H1 (cell line): Measurements from ENCODE around the gene ABCF3. TPM values are rescaled to one million over a fixed set of nuclear protein-coding genes. Genes with fewer than 3 reads are reported as not detected.

Experiments
- CTCF ChIA-PET: fragments of 300-600 bp; sonication (Branson Sonifier 250); formaldehyde crosslinking; loops from one replicate; lab custom pipeline; 2021; ENCODE audit not compliant: partially characterized antibody; lab: Charles Lee
- POLR2A ChIA-PET: fragments of 300-600 bp; sonication (Branson Sonifier 250); formaldehyde crosslinking; loops from one replicate; lab custom pipeline; 2021; ENCODE audit warnings: inconsistent platforms; ENCODE audit not compliant: partially characterized antibody; lab: Charles Lee
- DNase-seq, 2 experiments: peaks; one replicate each; pipeline versions ENCODE4 v3.0.0 to v3.0.0-alpha.2; 2010 to 2022; ENCODE audit warnings: low spot score in 2 of 2, low read depth in 1 of 2, mixed read lengths in 1 of 2
- FAIRE-seq: peaks from 2 replicates; lab custom pipeline; 2011; peaks lifted over from hg19 to GRCh38; lab: Jason Lieb, UNC
- H2AFZ ChIP-seq: 2 replicates; pipeline ENCODE4 v1.8.1; 2012; ENCODE audit warnings: low read length, inconsistent platforms
- H2AK5ac ChIP-seq: 2 replicates; pipeline ENCODE4 v1.6.1; 2013; ENCODE audit warnings: low read depth, low read length
- H2BK120ac ChIP-seq: replicated peaks from 2 replicates; pipeline ENCODE3; 2013; ENCODE audit warnings: low read depth, low read length, inconsistent platforms
- H2BK12ac ChIP-seq: 2 replicates; pipeline ENCODE4 v1.6.1; 2013; ENCODE audit warnings: low read depth, low read length
- H2BK15ac ChIP-seq: 2 replicates; pipeline ENCODE4 v1.6.1; 2013; ENCODE audit warnings: low read length
- H2BK20ac ChIP-seq: 2 replicates; pipeline ENCODE4 v1.6.1; 2013; ENCODE audit warnings: low read length
- H2BK5ac ChIP-seq: 2 replicates; pipeline ENCODE4 v1.6.1; 2013; ENCODE audit warnings: low read depth, low read length
- H3K14ac ChIP-seq: 2 replicates; pipeline ENCODE4 v1.6.1; 2013; ENCODE audit warnings: inconsistent platforms; ENCODE audit not compliant: insufficient read length
- H3K18ac ChIP-seq: 2 replicates; pipeline ENCODE4 v1.6.1; 2013; ENCODE audit warnings: low read length; ENCODE audit errors: extremely low read depth
- H3K23ac ChIP-seq: 2 replicates; pipeline ENCODE4 v1.6.1; 2013; ENCODE audit warnings: inconsistent platforms; ENCODE audit not compliant: insufficient read length
- H3K23me2 ChIP-seq: 2 replicates; pipeline ENCODE4 v1.6.1; 2013; ENCODE audit warnings: low read depth, low read length
- H3K27ac ChIP-seq: 2 replicates; pipeline ENCODE4 v1.6.1; 2011; ENCODE audit warnings: low read depth, low read length, inconsistent platforms
- H3K27me3 ChIP-seq, 4 experiments: replicated peaks in 1 of 4; 1 replicate in 1 of 4; 2 replicates in 3 of 4; pipeline versions ENCODE4 v1.6.1 to v1.8.1; 2011 to 2013; ENCODE audit warnings: low read length in 3 of 4, mild to moderate bottlenecking in 3 of 4, inconsistent platforms in 2 of 4, mixed read lengths in 2 of 4, moderate library complexity in 1 of 4; ENCODE audit not compliant: control insufficient read depth in 3 of 4, insufficient read depth in 3 of 4; ENCODE audit errors: extremely low read depth in 1 of 4
- H3K36me3 ChIP-seq, 4 experiments: 2 replicates each; pipeline versions ENCODE4 v1.6.1 to v1.8.1; 2011 to 2013; ENCODE audit warnings: mild to moderate bottlenecking in 4 of 4, low read length in 3 of 4, moderate library complexity in 2 of 4, control low read depth in 1 of 4, inconsistent platforms in 1 of 4; ENCODE audit not compliant: insufficient read depth in 4 of 4, control insufficient read depth in 2 of 4
- H3K4ac ChIP-seq: replicated peaks from 2 replicates; pipeline ENCODE3; 2013; ENCODE audit warnings: low read length, low read depth, mixed read lengths, inconsistent platforms; ENCODE audit not compliant: insufficient read length
- H3K4me1 ChIP-seq, 4 experiments: replicated peaks in 1 of 4; 1 replicate in 1 of 4; 2 replicates in 3 of 4; pipeline versions ENCODE4 v1.6.1 to v1.8.1; 2011 to 2013; ENCODE audit warnings: low read length in 3 of 4, inconsistent platforms in 2 of 4, mixed read lengths in 1 of 4; ENCODE audit not compliant: insufficient read depth in 4 of 4, control insufficient read depth in 3 of 4
- H3K4me2 ChIP-seq, 2 experiments: 2 replicates each; pipeline versions ENCODE4 v1.6.1 to v1.8.1; 2011 to 2013; ENCODE audit warnings: low read depth in 2 of 2, low read length in 2 of 2, control low read depth in 1 of 2, inconsistent platforms in 1 of 2, mild to moderate bottlenecking in 1 of 2; ENCODE audit not compliant: insufficient read depth in 1 of 2
- H3K4me3 ChIP-seq, 4 experiments: fragments of 200-600, 300-600 bp in 1 of 4; sonication (generic), shearing (Covaris generic), sonication (Bioruptor Twin) in 1 of 4; 2 replicates each; pipeline versions ENCODE4 v1.5.1 to v1.8.1; 2011 to 2016; ENCODE audit warnings: low read length in 4 of 4, low read depth in 3 of 4, control low read depth in 2 of 4, inconsistent platforms in 2 of 4, mild to moderate bottlenecking in 2 of 4, mixed read lengths in 1 of 4, moderate library complexity in 1 of 4; ENCODE audit not compliant: insufficient read depth in 2 of 4; ENCODE audit errors: extremely low read depth in 1 of 4
- H3K56ac ChIP-seq: replicated peaks from 2 replicates; pipeline ENCODE3; 2013; ENCODE audit warnings: low read depth, mild to moderate bottlenecking, mixed read lengths, low read length, inconsistent platforms; ENCODE audit not compliant: insufficient read length
- H3K79me1 ChIP-seq: 2 replicates; pipeline ENCODE4 v1.6.1; 2013; ENCODE audit warnings: low read depth, low read length, control low read depth
- H3K79me2 ChIP-seq, 2 experiments: 2 replicates each; pipeline versions ENCODE4 v1.6.1 to v1.8.1; 2012 to 2013; ENCODE audit warnings: low read length in 2 of 2, mild to moderate bottlenecking in 2 of 2, inconsistent platforms in 1 of 2; ENCODE audit not compliant: insufficient read depth in 2 of 2, control insufficient read depth in 1 of 2
- H3K9ac ChIP-seq, 4 experiments: replicated peaks in 1 of 4; 1 replicate in 1 of 4; 2 replicates in 3 of 4; pipeline versions ENCODE4 v1.6.1 to v1.8.1; 2011 to 2013; ENCODE audit warnings: low read depth in 3 of 4, low read length in 3 of 4, control low read depth in 2 of 4, mild to moderate bottlenecking in 2 of 4, moderate library complexity in 2 of 4, inconsistent platforms in 1 of 4; ENCODE audit errors: extremely low read depth in 1 of 4
- H3K9me3 ChIP-seq, 2 experiments: 2 replicates each; pipeline versions ENCODE4 v1.6.1 to v1.8.1; 2012 to 2013; ENCODE audit warnings: mild to moderate bottlenecking in 2 of 2, moderate library complexity in 2 of 2, control low read depth in 1 of 2, inconsistent platforms in 1 of 2, low read depth in 1 of 2, low read length in 1 of 2, mixed read lengths in 1 of 2; ENCODE audit not compliant: insufficient read depth in 2 of 2
- H4K20me1 ChIP-seq, 2 experiments: replicated peaks in 1 of 2; 2 replicates each; pipeline versions ENCODE3 to v1.8.1; 2011 to 2013; ENCODE audit warnings: inconsistent platforms in 2 of 2, low read length in 2 of 2, mild to moderate bottlenecking in 1 of 2; ENCODE audit not compliant: insufficient read depth in 2 of 2, control insufficient read depth in 1 of 2
- H4K5ac ChIP-seq: 2 replicates; pipeline ENCODE4 v1.6.1; 2013; ENCODE audit warnings: low read length, low read depth, mixed read lengths, inconsistent platforms; ENCODE audit not compliant: insufficient read length
- H4K8ac ChIP-seq: 2 replicates; pipeline ENCODE4 v1.8.0; 2013; ENCODE audit warnings: mild to moderate bottlenecking, moderate library complexity, low read length, inconsistent platforms; ENCODE audit not compliant: insufficient read depth; ENCODE audit errors: extremely low read depth
- H4K91ac ChIP-seq: replicated peaks from 2 replicates; pipeline ENCODE3; 2013; ENCODE audit warnings: low read length, mixed read lengths, inconsistent platforms; ENCODE audit not compliant: insufficient read length
- SP1 ChIP-seq: IDR thresholded peaks from 2 replicates; pipeline ENCODE4 v1.6.1; 2011; ENCODE audit warnings: low read depth, low read length
- WGBS, 2 experiments: shearing (Covaris generic) in 1 of 2; methylation state at CpG; one replicate each; pipeline versions ENCODE4 v1.1.6 to v1.1.7; 2013 to 2015; ENCODE audit warnings: low lambda C conversion rate in 2 of 2, mixed read lengths in 2 of 2, inconsistent platforms in 1 of 2, low coverage in 1 of 2, missing lambda C conversion rate in 1 of 2; ENCODE audit not compliant: insufficient replicate concordance in 2 of 2, insufficient coverage in 1 of 2, insufficient read length in 1 of 2; ENCODE audit errors: extremely low coverage in 1 of 2, missing lambda C conversion rate in 1 of 2; 5-methylcytosine and 5-hydroxymethylcytosine counted together
- polyA plus RNA-seq, 7 experiments: library from polyadenylated mRNA; depleted of rRNA in 3 of 7; stranded (reverse) in 5 of 7; unstranded in 2 of 7; fragments of >200 nt in 5 of 7; fragments of 200-250 nt in 2 of 7; gene quantifications; 1 replicate in 5 of 7; 2 replicates in 1 of 7; 4 replicates in 1 of 7; pipeline versions ENCODE4 v1.2.1 to v1.2.3, GENCODE V29; 2011 to 2013; ENCODE audit warnings: missing spikeins in 2 of 7, mixed read lengths in 2 of 7
- total RNA-seq: library from RNA; stranded (reverse); fragmentation: NEBNext Ultra II Directional; extraction: Animal tissue kit (Norgen Biotek cat#: 25700); gene quantifications from 2 replicates; pipeline ENCODE4 v1.2.1, GENCODE V29; 2021

The ABCF3 gene
- total and polyA plus RNA-seq, 2 of the 8 experiments (the other 6 are each of a cell fraction or from before 2014, with no cell fraction given), result 51.6 to 57.8 TPM

DNA sequence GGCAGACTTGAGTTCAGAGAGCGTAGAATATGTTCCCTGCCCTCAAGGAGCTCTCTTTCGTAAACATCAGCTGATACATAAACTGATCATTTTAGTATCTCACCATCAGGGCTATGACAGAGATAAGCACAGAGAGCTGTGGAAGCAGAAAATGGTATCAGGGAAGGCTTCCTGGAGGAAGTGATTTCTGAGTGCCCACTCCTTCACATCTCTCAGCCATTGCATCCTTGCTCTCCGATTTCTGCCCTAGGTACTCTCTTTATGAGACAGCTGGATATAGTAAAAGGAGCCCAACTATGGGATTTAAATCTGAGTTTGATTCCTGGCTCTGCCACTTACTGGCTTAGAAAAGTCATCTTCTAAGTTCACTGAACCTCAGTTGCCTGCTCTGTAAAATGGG lies 20.5 kb upstream of the ABCF3 start:
- WGBS, 2 experiments, result 88% methylated on average over 3 of the region's 3 CpGs; no CpG with 5 or more reads in 1 of the 2 experiments

More for the DNA sequence above, 20.5 kb upstream of the ABCF3 start:
- H3K23ac ChIP-seq, result no peak overlapping the region
- peaks cover 2 to 11% of the 10 kb centered on the region in 2 experiments; a peak in 3 of 4 replicates for H3K79me2 ChIP-seq
- no peaks in the 10 kb centered on the region for H3K27me3 ChIP-seq
- CTCF ChIA-PET, result interaction anchor here (1.0 to 2.3 kb wide), 5 partner anchors 9 to 184 kb away, joined by 3 to 10 read pairs (median 4); no protein-coding TSS in a partner anchor
- no peaks in the 10 kb centered on the region for H3K9me3 ChIP-seq
- H4K20me1 ChIP-seq, result peaks cover 5 to 8% of the 10 kb centered on the region in 2 experiments
- H4K8ac ChIP-seq, result no peak overlapping the region
- H2AK5ac ChIP-seq, result no peak overlapping the region
- no peak overlapping the region for H3K9ac ChIP-seq
- no peak overlapping the region for H2BK120ac ChIP-seq
- peaks cover 5% of the 10 kb centered on the region; the same call in 1 of the 2 replicates for H3K79me1 ChIP-seq
- TF ChIP-seq SP1, result no peak
- no peak for FAIRE-seq
- H2BK15ac ChIP-seq, result no peak overlapping the region
- no peak overlapping the region for H2BK5ac ChIP-seq
- POLR2A ChIA-PET, result no interaction called here
- no peaks in the 10 kb centered on the region for H3K4me1 ChIP-seq
- H4K5ac ChIP-seq, result no peak overlapping the region
- H2BK20ac ChIP-seq, result no peak overlapping the region
- no peak overlapping the region for H3K4me2 ChIP-seq
- no peak overlapping the region for H3K4ac ChIP-seq
- H3K56ac ChIP-seq, result no peak overlapping the region
- no peak overlapping the region for H3K4me3 ChIP-seq
- H3K18ac ChIP-seq, result no peak overlapping the region
- H2AFZ ChIP-seq, result no peak overlapping the region
- peaks cover 7 to 51% (median 30%) of the 10 kb centered on the region in 4 experiments for H3K36me3 ChIP-seq
- H3K27ac ChIP-seq, result no peak overlapping the region
- H3K23me2 ChIP-seq, result no peaks in the 10 kb centered on the region; the same call in 1 of the 2 replicates
- H3K14ac ChIP-seq, result no peak overlapping the region
- no peak overlapping the region for H4K91ac ChIP-seq
- DNase-seq, result no peak
- no peak overlapping the region for H2BK12ac ChIP-seq
